SK-N-SH (cell line): ENCODE measurements around the gene CHST2.
"Not testable (repeated sequence)": the region's sequence is repeated elsewhere in the genome, so short reads cannot be mapped to it uniquely, and the experiment has no call there.

Source experiments
- ELF1 ChIP-seq: IDR thresholded peaks from 2 replicates; pipeline ENCODE4 v1.4.0; 2012
- EP300 ChIP-seq, 2 experiments: IDR thresholded peaks; 2 replicates each; pipeline versions ENCODE4 v1.4.0 to v1.6.1; 2012; ENCODE audit warnings: borderline replicate concordance in 1 of 2, low read depth in 1 of 2, low read length in 1 of 2
- NRF1 ChIP-seq: IDR thresholded peaks from 2 replicates; pipeline ENCODE4 v1.6.1; 2012; ENCODE audit warnings: low read depth, mild to moderate bottlenecking, low read length
- RAD21 ChIP-seq: IDR thresholded peaks from 2 replicates; pipeline ENCODE4 v1.6.1; 2012; ENCODE audit warnings: mild to moderate bottlenecking, low read length
- SMC3 ChIP-seq: IDR thresholded peaks from 2 replicates; pipeline ENCODE4 v1.6.1; 2012; ENCODE audit warnings: low read depth, low read length, improper control_type of control experiment
- TF ChIP-seq, protein P1 (sequence below): fragments of 200-600 bp; sonication (generic); IDR thresholded peaks from 2 replicates; pipeline ENCODE4 v1.6.1; 2017; ENCODE audit warnings: antibody characterized with exemption, mild to moderate bottlenecking, moderate library complexity
- TF ChIP-seq, protein P2 (sequence below): fragments of 150-350 bp; IDR thresholded peaks from 2 replicates; pipeline ENCODE4 v1.6.1; 2017; ENCODE audit warnings: antibody characterized with exemption, low read length, low read depth, borderline replicate concordance
- TF ChIP-seq, protein P3 (sequence below): IDR thresholded peaks from 2 replicates; pipeline ENCODE4 v1.4.0; 2012; ENCODE audit warnings: low read depth, borderline replicate concordance

DNA sequence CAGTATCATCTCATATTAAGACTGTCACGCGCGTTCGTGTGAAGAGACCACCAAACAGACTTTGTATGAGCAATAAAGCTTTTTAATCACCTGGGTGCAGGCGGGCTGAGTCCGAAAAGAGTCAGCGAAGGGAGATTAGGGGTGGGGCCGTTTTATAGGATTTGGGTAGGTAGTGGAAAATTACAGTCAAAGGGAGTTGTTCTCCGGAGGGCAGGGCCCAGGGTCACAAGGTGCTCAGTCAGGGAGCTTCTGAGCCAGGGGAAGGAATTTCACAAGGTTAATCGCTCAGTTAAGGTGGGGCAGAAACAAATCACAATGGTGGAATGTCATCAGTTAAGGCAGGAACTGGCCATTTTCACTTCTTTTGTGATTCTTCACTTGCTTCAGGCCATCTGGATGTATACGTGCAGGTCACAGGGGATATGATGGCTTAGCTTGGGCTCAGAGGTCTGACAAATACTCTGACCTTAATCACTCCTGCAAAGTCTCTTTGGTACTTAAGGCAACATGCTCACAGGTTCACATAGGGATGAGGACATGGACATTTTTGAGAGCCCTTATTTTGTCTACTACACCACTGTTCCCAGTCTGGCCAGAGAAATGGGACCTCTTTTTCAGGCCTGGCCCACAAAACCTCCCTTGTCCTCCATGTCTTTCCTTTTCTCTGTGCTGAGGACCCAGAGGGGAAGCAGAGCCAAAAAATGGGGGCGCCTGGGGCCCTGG lies 47.1 kb upstream of the CHST2 start:
- TF ChIP-seq, protein P1, sequence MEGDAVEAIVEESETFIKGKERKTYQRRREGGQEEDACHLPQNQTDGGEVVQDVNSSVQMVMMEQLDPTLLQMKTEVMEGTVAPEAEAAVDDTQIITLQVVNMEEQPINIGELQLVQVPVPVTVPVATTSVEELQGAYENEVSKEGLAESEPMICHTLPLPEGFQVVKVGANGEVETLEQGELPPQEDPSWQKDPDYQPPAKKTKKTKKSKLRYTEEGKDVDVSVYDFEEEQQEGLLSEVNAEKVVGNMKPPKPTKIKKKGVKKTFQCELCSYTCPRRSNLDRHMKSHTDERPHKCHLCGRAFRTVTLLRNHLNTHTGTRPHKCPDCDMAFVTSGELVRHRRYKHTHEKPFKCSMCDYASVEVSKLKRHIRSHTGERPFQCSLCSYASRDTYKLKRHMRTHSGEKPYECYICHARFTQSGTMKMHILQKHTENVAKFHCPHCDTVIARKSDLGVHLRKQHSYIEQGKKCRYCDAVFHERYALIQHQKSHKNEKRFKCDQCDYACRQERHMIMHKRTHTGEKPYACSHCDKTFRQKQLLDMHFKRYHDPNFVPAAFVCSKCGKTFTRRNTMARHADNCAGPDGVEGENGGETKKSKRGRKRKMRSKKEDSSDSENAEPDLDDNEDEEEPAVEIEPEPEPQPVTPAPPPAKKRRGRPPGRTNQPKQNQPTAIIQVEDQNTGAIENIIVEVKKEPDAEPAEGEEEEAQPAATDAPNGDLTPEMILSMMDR = not testable (repeated sequence)
- not testable (repeated sequence) for TF ChIP-seq EP300 (IDR thresholded peaks at IDR 0.05; ENCODE audit: borderline replicate concordance in 1 of 2, low read depth in 1 of 2, low read length in 1 of 2); SMC3; ELF1; RAD21; NRF1
- TF ChIP-seq, protein P2, sequence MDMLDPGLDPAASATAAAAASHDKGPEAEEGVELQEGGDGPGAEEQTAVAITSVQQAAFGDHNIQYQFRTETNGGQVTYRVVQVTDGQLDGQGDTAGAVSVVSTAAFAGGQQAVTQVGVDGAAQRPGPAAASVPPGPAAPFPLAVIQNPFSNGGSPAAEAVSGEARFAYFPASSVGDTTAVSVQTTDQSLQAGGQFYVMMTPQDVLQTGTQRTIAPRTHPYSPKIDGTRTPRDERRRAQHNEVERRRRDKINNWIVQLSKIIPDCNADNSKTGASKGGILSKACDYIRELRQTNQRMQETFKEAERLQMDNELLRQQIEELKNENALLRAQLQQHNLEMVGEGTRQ = not testable (repeated sequence)
- TF ChIP-seq, protein P3, sequence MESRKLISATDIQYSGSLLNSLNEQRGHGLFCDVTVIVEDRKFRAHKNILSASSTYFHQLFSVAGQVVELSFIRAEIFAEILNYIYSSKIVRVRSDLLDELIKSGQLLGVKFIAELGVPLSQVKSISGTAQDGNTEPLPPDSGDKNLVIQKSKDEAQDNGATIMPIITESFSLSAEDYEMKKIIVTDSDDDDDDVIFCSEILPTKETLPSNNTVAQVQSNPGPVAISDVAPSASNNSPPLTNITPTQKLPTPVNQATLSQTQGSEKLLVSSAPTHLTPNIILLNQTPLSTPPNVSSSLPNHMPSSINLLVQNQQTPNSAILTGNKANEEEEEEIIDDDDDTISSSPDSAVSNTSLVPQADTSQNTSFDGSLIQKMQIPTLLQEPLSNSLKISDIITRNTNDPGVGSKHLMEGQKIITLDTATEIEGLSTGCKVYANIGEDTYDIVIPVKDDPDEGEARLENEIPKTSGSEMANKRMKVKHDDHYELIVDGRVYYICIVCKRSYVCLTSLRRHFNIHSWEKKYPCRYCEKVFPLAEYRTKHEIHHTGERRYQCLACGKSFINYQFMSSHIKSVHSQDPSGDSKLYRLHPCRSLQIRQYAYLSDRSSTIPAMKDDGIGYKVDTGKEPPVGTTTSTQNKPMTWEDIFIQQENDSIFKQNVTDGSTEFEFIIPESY = not testable (repeated sequence)
